ENCODE results near the gene AQP12B.

Gene AQP12B

DNA sequence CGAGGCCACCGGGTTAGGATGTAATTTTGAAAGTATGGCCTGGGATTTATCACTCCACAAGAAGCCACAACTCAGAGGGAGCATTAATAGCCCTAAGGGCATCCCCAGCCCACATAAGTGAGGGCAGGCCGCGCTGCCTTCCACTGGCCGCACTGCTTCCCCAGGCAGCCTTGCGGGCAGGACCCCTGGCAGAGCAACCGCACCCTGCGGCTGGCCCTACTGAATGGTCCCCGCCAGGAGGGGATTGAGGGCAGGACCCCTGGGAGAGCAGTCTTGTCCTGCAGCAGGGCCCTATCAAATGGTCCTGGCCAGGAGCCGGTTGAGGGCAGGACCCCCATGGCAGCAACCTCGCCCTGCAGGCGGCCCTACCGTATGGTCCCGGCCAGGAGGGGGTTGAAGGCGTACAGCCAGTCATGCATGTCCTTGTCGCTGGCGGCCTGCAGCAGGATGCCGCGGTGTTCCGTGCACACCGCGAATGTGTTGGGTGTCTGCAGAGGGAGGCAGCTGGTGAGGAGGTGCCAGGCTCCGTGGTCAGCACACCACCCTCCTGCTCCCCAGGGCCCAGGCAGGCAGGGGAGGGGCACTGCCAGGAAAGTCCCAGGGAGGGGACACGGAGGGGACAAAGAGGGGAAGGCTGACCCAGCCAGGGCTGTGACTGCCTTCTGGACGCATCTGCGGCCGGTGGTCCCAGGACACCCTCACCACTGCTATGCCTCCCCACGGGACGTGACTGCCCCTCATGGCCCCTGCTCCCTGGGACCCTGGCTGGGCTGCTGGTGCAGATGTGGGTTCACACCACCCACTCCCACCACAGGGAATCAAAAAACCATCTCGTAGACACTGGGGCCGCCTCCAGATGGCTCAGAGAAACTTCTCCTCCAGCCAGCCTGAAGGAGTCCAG, 35.2 kb upstream of the AQP12B start:
- DNase-seq (ENCODE audit: low read depth in 1 of 2, low spot score in 1 of 2): no peak

DNA sequence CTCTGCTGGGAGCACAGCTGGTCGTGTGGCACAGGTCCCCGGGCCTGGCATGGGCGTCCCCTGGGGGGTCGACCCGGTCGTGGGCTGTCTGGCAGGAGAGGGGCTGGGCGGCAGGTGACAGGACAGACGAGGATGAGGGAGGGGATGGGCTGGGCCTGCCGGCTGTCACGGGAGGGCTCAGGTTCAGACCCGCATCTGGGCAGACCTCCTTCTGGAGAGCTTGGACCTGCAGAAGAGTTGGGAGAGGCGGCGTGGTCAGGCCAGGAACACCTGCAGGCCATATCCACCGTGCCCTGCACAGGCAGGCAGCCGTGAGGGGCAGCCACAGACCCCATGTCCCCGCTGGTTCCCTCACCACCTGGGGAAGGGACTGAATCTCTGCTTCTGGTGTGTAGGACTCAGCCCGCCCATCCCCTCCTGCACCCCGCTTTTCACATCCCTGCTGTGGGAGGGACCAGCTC, 34.5 kb upstream of the AQP12B start:
- DNase-seq (ENCODE audit: low read depth in 1 of 2, low spot score in 1 of 2): no peak

DNA sequence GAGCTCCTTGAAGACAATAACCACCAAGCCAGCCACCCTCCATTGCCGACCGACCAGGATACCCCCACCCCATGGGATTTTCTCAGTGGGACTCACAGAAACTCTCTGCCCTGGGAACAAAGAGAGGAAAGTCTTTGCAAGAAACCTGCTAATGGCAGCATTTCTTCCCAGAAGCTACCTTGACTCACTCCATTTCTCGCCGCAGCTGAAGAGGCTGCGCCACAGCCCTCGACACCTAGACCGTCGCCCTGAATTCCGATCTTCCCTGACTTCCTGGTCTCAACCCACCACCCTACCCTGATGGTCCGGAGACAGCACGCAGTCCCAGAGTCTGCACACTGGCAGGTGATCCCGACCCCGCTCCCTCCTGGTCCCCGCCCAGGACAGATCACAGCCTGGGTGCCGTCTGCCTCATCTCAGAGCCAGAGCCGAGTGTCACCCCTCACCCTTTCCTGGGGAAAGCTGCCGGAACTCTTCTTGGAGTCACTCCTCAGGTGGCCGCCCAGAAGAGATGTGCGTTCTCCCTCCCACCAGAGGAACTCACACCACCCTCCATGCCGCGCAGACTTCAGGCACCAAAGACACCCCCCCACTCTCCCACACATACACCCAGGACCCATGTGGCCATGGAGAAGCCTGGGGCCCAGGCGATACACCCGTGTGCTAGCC, 33.6 kb upstream of the AQP12B start:
- DNase-seq (ENCODE audit: low read depth in 1 of 2, low spot score in 1 of 2): no peak

DNA sequence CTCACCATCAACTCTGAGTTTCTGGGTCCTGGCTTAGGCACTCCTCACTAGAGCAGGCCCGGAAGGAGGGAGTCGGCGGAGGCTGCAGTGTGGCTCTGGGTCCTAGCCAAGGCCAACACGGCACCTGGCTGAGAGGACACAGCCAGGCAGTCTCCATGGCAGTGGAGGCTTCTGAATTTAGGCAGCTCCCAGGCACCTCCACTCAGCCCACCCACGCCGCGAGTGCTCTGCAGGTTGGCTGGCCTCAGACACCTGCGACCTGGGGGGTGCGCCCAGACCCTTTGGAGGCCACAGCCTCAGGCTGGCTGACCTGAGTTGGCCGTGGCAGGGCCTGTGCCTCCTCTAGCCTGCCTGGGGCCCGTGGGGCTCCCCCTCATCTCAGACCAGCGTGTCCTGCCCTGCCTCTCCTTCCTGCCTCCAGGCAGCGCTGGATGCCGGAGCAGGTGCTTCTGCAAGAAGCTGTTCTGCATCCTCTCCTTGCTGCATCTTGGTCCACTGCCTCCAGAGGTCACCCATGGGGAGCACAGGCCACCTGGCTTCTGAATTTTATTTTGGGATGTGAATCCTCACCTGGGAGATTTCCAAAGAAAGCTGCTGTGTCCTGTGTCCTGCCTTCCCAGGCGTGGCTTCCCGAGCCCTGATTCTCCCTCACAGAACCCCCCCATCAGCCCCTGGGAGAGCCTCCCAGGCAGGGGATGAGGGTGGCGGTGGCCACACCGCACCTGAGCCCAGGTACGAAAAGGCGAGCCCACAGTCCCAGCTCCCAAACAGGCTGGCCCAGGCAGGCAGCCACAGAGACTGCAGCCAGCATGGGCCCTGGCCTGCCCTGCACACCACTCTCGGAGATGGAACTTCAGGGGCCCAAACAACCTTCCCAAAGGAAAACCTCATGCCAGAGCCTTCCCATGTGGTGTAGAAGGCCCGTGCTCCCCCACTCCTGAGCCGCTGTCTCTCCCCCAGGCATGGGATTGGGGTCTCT, 32.4 kb upstream of the AQP12B start:
- no peak for DNase-seq (ENCODE audit: low read depth in 1 of 2, low spot score in 1 of 2)

DNA sequence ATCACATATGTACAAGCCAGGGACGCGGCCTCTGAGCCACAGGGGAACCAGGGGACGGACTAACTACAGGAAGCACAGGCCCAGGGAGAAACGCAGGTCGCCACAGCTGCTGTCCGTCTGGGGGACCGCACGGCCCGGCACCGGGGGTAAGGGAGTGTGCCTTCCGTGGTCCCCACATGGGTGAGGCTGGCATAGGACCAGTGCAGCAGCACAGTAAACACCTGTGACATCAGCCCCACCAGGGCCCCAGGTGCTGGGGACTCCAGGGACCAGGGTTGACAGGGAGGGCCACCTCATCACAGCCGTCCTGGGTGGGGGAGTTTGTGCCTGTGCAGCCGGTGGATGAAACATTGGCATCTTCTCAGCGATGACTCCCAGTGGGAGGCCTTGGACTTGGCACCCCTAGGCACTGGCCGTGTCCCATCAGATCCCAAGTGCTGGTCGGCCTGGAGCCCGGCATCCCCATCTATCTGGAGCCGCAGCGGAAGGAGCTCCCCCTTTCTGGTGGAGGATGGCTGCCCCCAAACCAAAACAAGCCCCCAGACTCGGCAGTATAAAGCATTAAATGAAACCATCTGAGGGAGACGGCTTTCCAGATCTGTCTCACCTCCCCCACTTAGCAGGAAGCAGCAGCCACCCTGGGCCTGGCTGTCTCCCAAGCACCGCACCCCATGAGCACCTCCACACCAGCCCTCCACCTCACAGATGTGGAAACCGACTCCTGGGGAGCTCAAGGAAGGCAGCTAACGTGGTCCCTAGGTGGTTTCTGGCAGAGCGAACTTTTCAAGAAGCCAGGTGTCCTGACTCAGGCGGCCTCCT, 31.5 kb upstream of the AQP12B start:
- DNase-seq (ENCODE audit: low read depth in 1 of 2, low spot score in 1 of 2): no peak

DNA sequence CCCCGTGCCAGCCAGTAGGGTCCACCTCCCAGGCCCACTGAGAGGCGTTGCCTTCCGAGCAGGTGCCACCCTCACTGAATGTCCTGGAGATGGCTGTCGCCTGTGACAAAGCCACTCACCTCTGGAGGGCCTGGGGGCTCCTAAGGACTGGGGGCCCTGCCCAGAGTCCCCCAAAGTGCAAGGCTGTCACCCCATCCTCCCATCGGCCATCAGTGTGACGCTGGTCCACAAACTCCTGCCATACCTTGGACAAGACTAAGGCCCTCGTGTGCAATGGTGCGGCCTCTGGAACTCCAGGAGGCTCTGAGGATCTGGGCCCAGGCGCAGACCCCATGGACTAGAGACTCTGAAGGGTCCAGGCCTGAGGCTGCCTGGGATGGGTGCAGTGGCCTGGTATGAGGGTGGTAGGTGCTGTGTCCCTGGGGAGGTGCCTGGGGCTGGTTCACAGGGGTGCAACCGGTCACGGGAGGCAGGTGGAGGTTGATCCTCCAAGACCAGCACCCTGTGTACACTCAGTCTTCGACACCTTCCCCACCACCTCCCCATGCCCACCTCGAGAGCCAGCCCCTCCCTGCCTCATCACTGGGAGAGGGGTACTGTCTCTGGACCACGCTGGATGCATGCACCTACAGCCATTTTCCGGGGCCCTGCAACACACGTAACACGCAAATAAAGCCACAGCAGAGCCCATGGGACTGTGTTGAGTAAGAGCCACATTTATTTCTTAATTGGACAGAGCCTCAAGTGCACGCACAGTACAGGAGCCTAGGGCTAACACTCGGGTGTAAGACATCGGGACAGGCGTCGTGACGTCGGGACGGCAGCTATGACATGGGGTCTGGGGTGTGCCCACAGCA, 30.6 kb upstream of the AQP12B start:
- DNase-seq (ENCODE audit: low read depth in 1 of 2, low spot score in 1 of 2): no peak

DNA sequence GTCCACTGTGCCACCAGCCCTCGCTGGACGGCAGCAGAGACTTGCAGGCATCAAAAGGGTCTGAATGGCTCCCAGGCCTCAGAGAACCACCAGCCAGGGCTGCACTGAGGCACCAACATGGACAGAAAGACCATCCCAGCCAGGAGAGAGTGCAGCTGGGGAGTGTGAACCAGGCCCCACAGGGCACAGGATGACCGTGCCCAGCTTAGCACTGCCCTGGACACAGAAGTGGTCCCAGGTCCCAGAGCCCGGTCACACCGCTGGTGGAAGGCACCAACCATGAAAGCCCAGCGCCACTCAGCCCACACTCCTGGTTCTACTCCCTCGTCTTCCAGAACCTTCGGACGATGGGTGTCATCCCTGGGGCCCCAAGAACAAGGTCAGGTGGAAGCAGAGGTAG, 29.4 kb upstream of the AQP12B start:
- no peak for DNase-seq (ENCODE audit: low read depth in 1 of 2, low spot score in 1 of 2)

DNA sequence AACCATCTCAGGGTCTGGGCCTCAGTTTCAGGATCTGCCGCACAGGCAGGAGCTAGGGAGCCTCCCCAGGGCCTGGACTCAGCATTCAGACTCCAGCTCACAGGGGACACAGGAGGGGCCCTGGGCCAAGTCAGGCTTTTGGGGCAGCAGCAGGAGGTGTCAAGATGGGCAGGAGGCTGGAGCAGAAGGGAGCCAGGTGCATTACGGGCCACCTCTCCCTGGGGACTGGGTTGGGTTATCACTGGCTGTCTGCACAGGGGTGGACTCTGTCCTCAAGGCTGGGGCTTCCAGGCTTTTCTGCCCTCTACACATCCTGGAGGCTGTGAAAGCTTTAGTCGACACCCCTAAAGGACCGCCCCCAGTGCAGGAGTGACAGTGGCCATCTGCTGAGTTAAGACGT, 29.0 kb upstream of the AQP12B start:
- no peak for DNase-seq (ENCODE audit: low read depth in 1 of 2, low spot score in 1 of 2)

DNA sequence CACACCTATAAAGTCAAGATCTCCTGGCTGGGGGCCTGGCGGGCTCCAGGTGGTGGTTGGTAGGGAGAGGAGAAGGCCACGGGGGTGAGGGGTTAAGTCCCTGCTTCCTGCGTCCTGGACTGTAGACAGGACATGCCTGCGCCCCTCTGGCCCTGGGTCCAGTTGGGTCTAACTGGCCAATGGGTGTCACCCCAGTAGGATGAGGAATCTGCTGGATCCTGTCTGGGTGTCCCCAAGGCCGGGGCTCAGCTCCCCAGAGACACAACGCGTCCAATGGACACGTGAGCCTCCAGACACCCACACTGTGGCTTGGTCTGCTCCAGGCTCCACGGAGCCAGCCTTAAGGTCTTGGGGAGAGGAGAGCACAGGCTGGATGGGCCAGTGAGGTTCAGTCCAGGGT, 28.6 kb upstream of the AQP12B start:
- no peak for DNase-seq (ENCODE audit: low read depth in 1 of 2, low spot score in 1 of 2)

DNA sequence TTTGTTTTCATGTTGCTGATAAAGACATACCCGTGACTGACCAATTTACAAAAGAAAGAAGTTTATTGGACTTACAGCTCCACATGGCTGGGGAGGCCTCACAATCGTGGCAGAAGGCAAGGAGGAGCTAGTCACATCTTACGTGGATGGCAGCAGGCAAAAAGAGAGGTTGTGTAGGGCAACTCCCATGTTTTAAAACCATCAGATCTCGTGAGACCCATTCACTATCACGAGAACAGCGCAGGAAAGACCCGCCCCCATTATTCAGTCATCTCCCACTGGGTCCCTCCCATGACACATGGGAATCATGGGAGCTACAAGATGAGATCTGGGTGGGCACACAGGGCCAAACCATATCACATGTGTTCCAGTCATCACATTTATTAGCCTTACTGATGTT, 25.8 kb upstream of the AQP12B start:
- DNase-seq (ENCODE audit: low read depth in 1 of 2, low spot score in 1 of 2): no peak

DNA sequence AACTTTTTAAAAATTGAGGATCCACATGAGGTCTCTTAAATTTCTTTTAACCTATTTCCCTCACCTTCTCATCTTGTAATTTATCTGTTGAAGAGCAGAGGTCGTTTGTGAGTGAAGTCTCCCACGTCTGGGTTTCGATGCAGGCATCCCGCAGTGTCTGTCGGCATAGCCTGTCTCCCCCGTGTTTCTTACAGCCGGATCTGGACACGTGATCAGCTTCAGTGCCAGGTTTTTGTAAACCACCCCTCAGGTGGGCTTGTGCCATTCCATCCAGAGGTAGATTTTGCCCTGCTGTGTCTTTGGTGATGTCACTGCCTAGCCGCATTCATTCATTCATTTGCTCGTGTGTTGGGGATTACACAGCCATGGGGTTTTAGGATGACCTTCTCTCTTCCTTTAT, 25.1 kb upstream of the AQP12B start:
- no peak for DNase-seq (ENCODE audit: low read depth in 1 of 2, low spot score in 1 of 2)

DNA sequence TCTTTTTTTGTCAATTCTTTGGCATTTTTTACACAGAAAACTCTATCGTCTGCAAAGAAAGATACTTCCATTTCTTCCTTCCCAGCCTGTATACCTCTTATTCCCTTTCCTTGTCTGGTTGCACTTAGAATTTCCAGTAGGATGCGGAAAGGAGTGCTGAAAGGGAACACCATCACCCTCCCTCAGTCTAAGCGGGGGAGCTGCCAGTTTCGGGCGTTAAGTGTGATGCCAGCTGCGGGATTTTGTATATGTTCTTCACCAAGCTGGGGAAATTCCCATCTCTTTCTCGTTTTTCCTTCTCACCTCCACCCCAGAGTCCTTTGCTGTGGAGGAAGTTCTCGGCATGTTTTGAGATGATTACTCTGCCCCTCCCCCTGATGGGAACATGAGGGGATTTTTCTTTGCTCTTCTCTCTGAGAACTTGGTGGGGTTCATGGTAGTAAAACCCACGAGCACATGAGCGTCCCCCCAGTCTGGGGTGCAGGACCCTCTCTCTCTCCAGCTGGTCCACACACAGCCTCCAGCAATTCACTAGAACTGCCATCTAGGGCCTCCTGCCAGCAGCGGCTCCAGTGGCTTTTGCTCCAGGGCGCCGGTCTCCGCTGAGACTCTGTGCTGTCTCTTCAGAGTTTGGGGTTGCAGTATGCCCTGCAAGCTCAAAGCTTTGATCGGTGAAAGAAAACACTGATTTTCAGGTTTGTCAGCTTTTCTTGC, 24.5 kb upstream of the AQP12B start:
- DNase-seq (ENCODE audit: low read depth in 1 of 2, low spot score in 1 of 2): no peak

DNA sequence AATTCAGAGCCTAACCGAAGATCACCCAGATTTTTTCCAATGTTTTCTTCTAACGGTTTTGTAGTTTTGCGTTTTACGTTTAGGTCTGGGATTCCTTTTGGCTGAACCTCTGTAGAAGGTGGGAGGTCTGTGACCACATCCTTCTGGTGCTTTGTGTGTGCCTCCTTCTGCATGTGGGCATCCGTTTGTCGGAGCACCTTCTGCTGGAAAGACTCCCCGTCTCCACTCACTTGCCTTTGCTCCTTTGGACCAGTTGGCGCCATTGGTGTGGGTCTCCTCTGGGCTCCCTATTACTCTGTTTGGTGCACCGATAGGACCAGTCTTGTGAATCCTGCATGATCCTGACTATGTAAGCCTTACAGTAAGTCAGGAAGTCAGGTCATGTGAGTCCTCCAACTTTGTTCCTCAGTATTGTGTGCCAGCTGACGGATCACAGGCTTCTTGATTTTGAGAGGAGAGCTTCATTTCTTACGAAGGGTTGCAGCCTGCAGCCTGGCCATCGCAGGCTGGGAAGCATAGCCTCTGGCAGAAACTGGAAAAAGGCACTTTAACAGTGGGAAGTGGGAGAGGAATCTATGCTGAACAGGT, 22.6 kb upstream of the AQP12B start:
- no peak for DNase-seq (ENCODE audit: low read depth in 1 of 2, low spot score in 1 of 2)

DNA sequence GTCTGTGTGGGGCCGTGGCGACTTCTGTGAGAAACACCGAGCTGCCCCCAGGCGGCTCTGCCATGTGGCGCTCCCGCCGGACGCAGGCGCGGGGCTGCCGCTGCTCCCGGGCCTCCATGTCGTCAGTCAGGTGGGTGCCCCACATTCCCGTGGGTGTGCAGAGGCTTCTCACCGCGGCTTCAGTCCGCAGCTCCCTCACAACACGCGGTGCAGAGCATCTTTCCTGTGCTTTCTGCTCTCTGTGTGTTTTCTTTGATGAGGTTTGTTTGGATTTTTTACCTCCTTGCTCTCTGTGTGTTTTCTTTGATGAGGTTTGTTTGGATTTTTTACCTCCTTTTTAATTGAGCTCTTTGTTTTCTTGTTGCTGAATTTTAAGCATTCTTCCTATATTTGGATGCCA, 22.0 kb upstream of the AQP12B start:
- peak in 1 of 2 donors; percentile 10 for DNase-seq (ENCODE audit: low read depth in 1 of 2, low spot score in 1 of 2)

DNA sequence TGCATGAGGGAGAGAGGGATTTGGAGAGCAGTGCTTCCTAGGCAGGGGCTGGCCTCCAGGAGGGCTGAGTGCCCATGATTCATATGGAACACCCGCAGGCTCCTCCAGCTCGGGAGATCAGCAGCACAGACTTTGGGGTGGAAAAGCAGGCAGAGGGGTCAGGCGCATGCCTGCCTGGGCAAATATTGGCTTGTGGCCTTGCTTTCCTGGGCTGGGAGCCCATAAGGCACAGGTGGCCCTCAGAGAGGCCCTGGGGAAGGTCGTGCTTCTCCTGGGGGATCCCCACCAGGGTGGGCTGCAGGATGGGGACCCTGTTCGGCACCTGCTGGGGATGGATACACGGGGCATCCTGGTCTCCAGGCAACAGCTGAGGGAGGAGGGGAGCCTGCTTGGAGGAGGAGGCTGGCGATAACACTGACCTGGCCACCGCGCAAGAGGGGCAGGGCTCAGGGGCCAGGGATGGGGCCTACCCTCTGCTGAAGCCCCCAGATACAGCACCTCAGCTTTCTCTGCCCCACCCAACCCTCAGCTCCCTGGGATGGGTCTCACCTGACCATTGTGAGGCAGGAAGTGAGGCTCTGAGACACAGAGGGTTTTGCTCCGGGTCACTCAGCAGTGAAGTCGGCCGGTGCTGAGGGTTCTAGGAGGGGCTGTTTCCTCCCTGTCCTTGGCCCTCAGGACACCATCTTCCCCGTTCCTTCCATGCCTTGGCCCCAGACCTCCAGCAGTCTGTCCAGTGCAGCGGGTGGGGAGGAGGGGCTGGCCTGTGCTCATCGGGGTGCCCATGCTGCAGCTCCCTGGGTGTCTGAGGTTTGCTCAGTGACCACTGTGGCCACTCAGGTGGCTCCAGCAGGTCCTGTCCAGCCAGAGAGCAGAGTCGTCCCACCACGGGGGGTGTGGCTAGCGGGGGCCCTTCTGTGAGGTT, 21.0 kb upstream of the AQP12B start:
- DNase-seq (ENCODE audit: low read depth in 1 of 2, low spot score in 1 of 2): no peak

DNA sequence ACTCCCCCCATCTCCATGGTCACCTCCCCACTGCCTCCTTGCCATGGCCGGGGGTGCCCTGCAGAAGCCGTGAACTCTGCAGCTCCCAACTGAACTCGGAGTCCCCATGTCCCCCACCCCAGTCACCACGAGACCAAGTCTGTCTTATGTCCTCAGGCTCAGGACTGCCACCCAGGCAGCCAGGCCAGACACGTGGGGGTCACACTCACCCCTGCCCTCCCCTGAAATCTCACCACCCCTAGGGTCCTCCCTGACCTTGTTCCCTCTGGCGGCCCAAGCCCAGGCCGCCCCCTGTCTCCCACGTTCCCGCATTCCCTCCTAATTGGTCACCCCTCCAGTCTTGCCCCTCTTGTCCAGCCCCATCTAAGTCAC, 19.9 kb upstream of the AQP12B start:
- no peak for DNase-seq (ENCODE audit: low read depth in 1 of 2, low spot score in 1 of 2)

All from activated T-helper 1 cell treated with anti-CD3 and anti-CD28 coated beads, Interleukin-2, amount 50 U/mL, for 16 hours (primary cell).